ENCODE results near the gene PRICKLE4. TPM values are rescaled to one million over a fixed set of nuclear protein-coding genes. Genes with fewer than 3 reads are reported as not detected.

The PRICKLE4 gene
- total and polyA plus RNA-seq, 2 of the 13 experiments (the other 11 are each of a cell fraction or from before 2014, with no cell fraction given) = 0.92 to 1.2 TPM

DNA sequence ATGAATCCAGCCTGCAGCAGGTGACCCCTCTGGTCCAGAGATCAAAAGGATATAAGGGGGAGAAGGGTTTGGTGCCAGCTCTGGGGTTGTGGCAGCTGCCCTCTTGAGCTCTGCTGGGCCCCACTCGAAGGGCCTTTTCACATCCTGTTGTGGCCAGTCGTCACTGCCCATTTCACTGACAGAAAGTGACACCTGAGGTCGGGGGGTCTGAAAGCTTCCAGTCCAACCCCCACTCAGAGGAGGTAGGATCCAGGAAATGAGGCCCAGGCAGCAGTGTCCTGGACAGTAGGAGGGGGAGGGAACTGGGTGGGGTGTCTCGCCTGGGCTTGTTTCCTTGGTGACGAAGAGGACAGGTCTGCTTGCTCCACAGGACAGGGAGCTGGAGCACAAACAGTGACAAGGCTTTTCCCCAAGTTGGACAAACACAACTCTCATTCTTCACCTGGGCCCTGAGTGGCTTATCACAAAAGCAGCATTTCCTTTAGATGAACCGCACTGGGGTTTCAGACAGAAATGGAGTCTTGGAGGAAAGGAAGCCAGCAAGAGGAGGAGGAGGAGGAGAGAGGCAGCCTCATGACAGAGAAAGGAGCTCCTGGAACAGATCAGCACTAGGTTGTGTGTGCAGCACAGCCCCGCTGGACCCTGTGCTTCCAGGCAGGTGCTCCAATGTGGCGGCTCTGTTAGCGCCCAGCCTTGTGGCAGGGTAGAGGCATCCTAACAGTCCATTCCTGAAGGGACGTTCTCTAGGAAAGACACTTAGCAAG lies 11.9 kb upstream of the PRICKLE4 start (continued):
- TF ChIP-seq NFIB (CRISPR knock-in tag; IDR thresholded peaks at IDR 0.05; ENCODE audit: borderline replicate concordance) (no peak), MXD4 (CRISPR knock-in tag; IDR thresholded peaks at IDR 0.05) (no peak), ZNF776 (CRISPR knock-in tag; IDR thresholded peaks at IDR 0.05) (no peak), ZFP36L2 (CRISPR knock-in tag; IDR thresholded peaks at IDR 0.05) (no peak), ZNF205 (CRISPR knock-in tag; IDR thresholded peaks at IDR 0.05) (no peak), RFX5 (IDR thresholded peaks at IDR 0.05; ENCODE audit: low read depth, low read length) (no peak), RBM22 (optimal IDR thresholded peaks at IDR 0.05; ENCODE audit: low read length) (no peak), NR1H2 (CRISPR knock-in tag; IDR thresholded peaks at IDR 0.05; ENCODE audit: borderline replicate concordance, low read depth) (no peak), GTF2F1 (IDR thresholded peaks at IDR 0.05; ENCODE audit: low read length) (no peak), ZNF17 (CRISPR knock-in tag; IDR thresholded peaks at IDR 0.05) (no peak), EZH2 (conservative IDR thresholded peaks at IDR 0.05; ENCODE audit: low read depth, low read length) (no peak), CCAR2 (optimal IDR thresholded peaks at IDR 0.05; ENCODE audit: low read depth, low read length) (no peak), ZNF501 (CRISPR knock-in tag; IDR thresholded peaks at IDR 0.05) (peak; percentile 34; the same call in 1 of the 2 replicates), SRF (IDR thresholded peaks at IDR 0.05; ENCODE audit: low read depth, low read length) (no peak), MIER3 (CRISPR knock-in tag; IDR thresholded peaks at IDR 0.05; ENCODE audit: borderline replicate concordance) (no peak; the same call in 1 of the 2 replicates), JDP2 (CRISPR knock-in tag; IDR thresholded peaks at IDR 0.05; ENCODE audit: borderline replicate concordance) (no peak)
- TF ChIP-seq, protein P1, sequence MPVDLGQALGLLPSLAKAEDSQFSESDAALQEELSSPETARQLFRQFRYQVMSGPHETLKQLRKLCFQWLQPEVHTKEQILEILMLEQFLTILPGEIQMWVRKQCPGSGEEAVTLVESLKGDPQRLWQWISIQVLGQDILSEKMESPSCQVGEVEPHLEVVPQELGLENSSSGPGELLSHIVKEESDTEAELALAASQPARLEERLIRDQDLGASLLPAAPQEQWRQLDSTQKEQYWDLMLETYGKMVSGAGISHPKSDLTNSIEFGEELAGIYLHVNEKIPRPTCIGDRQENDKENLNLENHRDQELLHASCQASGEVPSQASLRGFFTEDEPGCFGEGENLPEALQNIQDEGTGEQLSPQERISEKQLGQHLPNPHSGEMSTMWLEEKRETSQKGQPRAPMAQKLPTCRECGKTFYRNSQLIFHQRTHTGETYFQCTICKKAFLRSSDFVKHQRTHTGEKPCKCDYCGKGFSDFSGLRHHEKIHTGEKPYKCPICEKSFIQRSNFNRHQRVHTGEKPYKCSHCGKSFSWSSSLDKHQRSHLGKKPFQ (CRISPR knock-in tag; IDR thresholded peaks at IDR 0.05; ENCODE audit: insufficient replicate concordance) = no peak
- TF ChIP-seq, protein P2, sequence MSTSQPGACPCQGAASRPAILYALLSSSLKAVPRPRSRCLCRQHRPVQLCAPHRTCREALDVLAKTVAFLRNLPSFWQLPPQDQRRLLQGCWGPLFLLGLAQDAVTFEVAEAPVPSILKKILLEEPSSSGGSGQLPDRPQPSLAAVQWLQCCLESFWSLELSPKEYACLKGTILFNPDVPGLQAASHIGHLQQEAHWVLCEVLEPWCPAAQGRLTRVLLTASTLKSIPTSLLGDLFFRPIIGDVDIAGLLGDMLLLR (CRISPR knock-in tag; IDR thresholded peaks at IDR 0.05) = no peak
- TF ChIP-seq, protein P3, sequence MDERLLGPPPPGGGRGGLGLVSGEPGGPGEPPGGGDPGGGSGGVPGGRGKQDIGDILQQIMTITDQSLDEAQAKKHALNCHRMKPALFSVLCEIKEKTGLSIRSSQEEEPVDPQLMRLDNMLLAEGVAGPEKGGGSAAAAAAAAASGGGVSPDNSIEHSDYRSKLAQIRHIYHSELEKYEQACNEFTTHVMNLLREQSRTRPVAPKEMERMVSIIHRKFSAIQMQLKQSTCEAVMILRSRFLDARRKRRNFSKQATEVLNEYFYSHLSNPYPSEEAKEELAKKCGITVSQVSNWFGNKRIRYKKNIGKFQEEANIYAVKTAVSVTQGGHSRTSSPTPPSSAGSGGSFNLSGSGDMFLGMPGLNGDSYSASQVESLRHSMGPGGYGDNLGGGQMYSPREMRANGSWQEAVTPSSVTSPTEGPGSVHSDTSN (CRISPR knock-in tag; IDR thresholded peaks at IDR 0.05) = no peak; the same call in 1 of the 2 replicates
- TF ChIP-seq, protein P4, sequence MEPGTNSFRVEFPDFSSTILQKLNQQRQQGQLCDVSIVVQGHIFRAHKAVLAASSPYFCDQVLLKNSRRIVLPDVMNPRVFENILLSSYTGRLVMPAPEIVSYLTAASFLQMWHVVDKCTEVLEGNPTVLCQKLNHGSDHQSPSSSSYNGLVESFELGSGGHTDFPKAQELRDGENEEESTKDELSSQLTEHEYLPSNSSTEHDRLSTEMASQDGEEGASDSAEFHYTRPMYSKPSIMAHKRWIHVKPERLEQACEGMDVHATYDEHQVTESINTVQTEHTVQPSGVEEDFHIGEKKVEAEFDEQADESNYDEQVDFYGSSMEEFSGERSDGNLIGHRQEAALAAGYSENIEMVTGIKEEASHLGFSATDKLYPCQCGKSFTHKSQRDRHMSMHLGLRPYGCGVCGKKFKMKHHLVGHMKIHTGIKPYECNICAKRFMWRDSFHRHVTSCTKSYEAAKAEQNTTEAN (CRISPR knock-in tag; conservative IDR thresholded peaks at IDR 0.05) = 0 out of 2 replicates have a peak, but pooled peaks have one; percentile 52
- TF ChIP-seq, protein P5, sequence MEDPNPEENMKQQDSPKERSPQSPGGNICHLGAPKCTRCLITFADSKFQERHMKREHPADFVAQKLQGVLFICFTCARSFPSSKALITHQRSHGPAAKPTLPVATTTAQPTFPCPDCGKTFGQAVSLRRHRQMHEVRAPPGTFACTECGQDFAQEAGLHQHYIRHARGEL (CRISPR knock-in tag; IDR thresholded peaks at IDR 0.05) = no peak
- TF ChIP-seq, protein P6, sequence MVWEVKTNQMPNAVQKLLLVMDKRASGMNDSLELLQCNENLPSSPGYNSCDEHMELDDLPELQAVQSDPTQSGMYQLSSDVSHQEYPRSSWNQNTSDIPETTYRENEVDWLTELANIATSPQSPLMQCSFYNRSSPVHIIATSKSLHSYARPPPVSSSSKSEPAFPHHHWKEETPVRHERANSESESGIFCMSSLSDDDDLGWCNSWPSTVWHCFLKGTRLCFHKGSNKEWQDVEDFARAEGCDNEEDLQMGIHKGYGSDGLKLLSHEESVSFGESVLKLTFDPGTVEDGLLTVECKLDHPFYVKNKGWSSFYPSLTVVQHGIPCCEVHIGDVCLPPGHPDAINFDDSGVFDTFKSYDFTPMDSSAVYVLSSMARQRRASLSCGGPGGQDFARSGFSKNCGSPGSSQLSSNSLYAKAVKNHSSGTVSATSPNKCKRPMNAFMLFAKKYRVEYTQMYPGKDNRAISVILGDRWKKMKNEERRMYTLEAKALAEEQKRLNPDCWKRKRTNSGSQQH (CRISPR knock-in tag; IDR thresholded peaks at IDR 0.05; ENCODE audit: low read depth) = peak; percentile 39; the same call in 1 of the 2 replicates
- TF ChIP-seq, protein P7, sequence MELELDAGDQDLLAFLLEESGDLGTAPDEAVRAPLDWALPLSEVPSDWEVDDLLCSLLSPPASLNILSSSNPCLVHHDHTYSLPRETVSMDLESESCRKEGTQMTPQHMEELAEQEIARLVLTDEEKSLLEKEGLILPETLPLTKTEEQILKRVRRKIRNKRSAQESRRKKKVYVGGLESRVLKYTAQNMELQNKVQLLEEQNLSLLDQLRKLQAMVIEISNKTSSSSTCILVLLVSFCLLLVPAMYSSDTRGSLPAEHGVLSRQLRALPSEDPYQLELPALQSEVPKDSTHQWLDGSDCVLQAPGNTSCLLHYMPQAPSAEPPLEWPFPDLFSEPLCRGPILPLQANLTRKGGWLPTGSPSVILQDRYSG (CRISPR knock-in tag; IDR thresholded peaks at IDR 0.05) = 0 out of 2 replicates have a peak, but pooled peaks have one; percentile 12

Data from HepG2 (cell line).